A673 (cell line): ENCODE measurements around the gene GALNT11. TPM values are rescaled to one million over a fixed set of nuclear protein-coding genes. Genes with fewer than 3 reads are reported as not detected.

ENCODE experiments used
- BruUV-seq: library from RNA; stranded (reverse); fragments of 400-500 nt; replicated peaks from 2 replicates; lab custom pipeline; 2021; lab: Mats Ljungman, UMichigan
- CTCF ChIA-PET: fragments of 300-600 bp; sonication (Branson Sonifier 250); formaldehyde crosslinking; loops from one replicate; lab custom pipeline; 2022; ENCODE audit warnings: antibody characterized with exemption; lab: Charles Lee
- POLR2A ChIA-PET: fragments of 300-600 bp; sonication (Branson Sonifier 250); formaldehyde crosslinking; loops from one replicate; lab custom pipeline; 2022; ENCODE audit warnings: antibody characterized with exemption; ENCODE audit not compliant: low non-redundant PET; lab: Charles Lee
- DNase-seq: peaks from one replicate; pipeline ENCODE4 v3.0.0-alpha.2; 2015; ENCODE audit warnings: low spot score
- H3K27ac ChIP-seq: fragments of 200-600 bp; sonication (generic); 2 replicates; pipeline ENCODE4 v1.5.1; 2016; ENCODE audit warnings: mixed run types, low read depth, mild to moderate bottlenecking, mixed read lengths, antibody characterized with exemption, low read length; ENCODE audit not compliant: poor library complexity, severe bottlenecking
- H3K27me3 ChIP-seq: fragments of 200-600 bp; sonication (generic); replicated peaks from 2 replicates; pipeline ENCODE4 v1.6.1; 2017; ENCODE audit warnings: mixed run types, low read depth, mild to moderate bottlenecking, mixed read lengths, antibody characterized with exemption, low read length; ENCODE audit not compliant: insufficient read depth, poor library complexity
- H3K36me3 ChIP-seq: fragments of 200-600 bp; sonication (generic); 2 replicates; pipeline ENCODE4 v1.6.1; 2016; ENCODE audit warnings: mixed run types, mild to moderate bottlenecking, mixed read lengths, antibody characterized with exemption, low read length; ENCODE audit not compliant: insufficient read depth, poor library complexity, severe bottlenecking
- H3K4me1 ChIP-seq: fragments of 200-600 bp; sonication (generic); 2 replicates; pipeline ENCODE4 v1.6.1; 2017; ENCODE audit warnings: mixed run types, mild to moderate bottlenecking, mixed read lengths, antibody characterized with exemption, low read length; ENCODE audit not compliant: insufficient read depth, poor library complexity, severe bottlenecking
- H3K4me3 ChIP-seq: fragments of 200-600 bp; sonication (generic); 2 replicates; pipeline ENCODE4 v1.5.1; 2016; ENCODE audit warnings: low read depth, mixed run types, mild to moderate bottlenecking, mixed read lengths, low read length; ENCODE audit not compliant: poor library complexity, severe bottlenecking
- H3K9me3 ChIP-seq: fragments of 200-600 bp; sonication (generic); 2 replicates; pipeline ENCODE4 v1.6.1; 2016; ENCODE audit warnings: mixed run types, low read depth, mild to moderate bottlenecking, mixed read lengths, antibody characterized with exemption, low read length; ENCODE audit not compliant: poor library complexity, severe bottlenecking
- EZH2 ChIP-seq: fragments of 200-600 bp; sonication (generic); IDR thresholded peaks from 2 replicates; pipeline ENCODE4 v1.6.1; 2017; ENCODE audit warnings: borderline replicate concordance, low read depth, mild to moderate bottlenecking, mixed read lengths, antibody characterized with exemption, low read length; ENCODE audit not compliant: poor library complexity, severe bottlenecking
- intact Hi-C: fragments of 100-400 bp; cut with micrococcal nuclease; formaldehyde crosslinking; loops from one replicate; pipeline ENCODE4 v1.10.0; 2022; ENCODE audit not compliant: unreplicated experiment
- total RNA-seq: library from RNA; stranded (reverse); gene quantifications from 2 replicates; pipeline ENCODE4 v1.2.3, GENCODE V29; 2021
- TF ChIP-seq, protein P1 (sequence below): fragments of 300-800, 200-600 bp; sonication (generic); conservative IDR thresholded peaks from 2 replicates; pipeline ENCODE4 v1.5.1; 2017; ENCODE audit warnings: low read depth, mild to moderate bottlenecking, antibody characterized with exemption, low read length, moderate library complexity, mixed read lengths

Gene GALNT11
- total RNA-seq, 1 experiment from 2014 or later = 35.5 TPM

DNA sequence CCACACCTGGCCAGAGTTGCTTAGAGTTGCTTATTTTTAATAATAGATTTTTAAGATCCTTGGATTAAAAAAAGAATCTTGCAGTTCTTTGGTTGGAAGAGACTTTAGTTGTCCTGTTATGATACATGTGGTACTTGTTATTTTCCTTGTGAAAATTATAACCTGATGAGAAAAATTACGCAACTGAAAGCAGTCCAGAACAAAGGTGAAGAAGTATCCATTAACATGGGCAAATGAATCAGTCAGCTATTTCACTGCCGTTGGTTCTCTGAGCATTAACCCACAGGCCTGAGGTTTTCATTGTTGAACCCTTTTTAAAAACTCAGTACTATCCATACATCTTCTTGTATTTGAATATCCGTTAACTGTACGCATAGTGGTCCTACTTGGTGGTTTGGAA, 68.2 kb downstream of the GALNT11 start:
- intact Hi-C loops = no loop called here
- H3K36me3 ChIP-seq = no peaks in the 10 kb centered on the region
- H3K9me3 ChIP-seq = peaks cover 11% of the 10 kb centered on the region
- H3K4me3 ChIP-seq = no peak overlapping the region
- no TSS peak for BruUV-seq
- TF ChIP-seq EZH2 = no peak
- TF ChIP-seq, protein P1, sequence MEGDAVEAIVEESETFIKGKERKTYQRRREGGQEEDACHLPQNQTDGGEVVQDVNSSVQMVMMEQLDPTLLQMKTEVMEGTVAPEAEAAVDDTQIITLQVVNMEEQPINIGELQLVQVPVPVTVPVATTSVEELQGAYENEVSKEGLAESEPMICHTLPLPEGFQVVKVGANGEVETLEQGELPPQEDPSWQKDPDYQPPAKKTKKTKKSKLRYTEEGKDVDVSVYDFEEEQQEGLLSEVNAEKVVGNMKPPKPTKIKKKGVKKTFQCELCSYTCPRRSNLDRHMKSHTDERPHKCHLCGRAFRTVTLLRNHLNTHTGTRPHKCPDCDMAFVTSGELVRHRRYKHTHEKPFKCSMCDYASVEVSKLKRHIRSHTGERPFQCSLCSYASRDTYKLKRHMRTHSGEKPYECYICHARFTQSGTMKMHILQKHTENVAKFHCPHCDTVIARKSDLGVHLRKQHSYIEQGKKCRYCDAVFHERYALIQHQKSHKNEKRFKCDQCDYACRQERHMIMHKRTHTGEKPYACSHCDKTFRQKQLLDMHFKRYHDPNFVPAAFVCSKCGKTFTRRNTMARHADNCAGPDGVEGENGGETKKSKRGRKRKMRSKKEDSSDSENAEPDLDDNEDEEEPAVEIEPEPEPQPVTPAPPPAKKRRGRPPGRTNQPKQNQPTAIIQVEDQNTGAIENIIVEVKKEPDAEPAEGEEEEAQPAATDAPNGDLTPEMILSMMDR = no peak
- H3K4me1 ChIP-seq = no peaks in the 10 kb centered on the region
- POLR2A ChIA-PET = no interaction called here
- no peaks in the 10 kb centered on the region for H3K27me3 ChIP-seq
- CTCF ChIA-PET = interaction anchor here (0.6 kb wide), 1 partner anchor 23 kb away, joined by 3 read pairs; no protein-coding TSS in a partner anchor
- H3K27ac ChIP-seq = no peak overlapping the region
- no peak for DNase-seq

DNA sequence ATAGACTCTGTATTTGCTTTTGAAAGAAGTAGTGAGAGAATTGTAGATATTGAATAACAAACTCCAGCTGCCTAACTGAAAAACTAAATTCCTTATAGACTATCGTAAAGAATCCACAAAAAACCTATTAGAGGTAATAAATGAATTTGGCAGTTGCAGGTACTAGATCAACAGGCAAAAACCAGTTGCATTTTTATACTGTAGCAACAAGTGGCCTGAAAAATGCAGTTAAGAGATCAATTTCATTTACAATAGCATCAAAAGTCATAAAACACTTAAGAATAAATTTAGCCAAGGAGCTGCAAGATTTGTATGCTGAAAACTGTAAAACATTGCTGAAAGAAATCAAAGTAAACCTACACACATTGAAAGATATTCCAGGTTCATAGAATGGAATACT, 70.3 kb downstream of the GALNT11 start:
- no peaks in the 10 kb centered on the region for H3K27me3 ChIP-seq
- DNase-seq = no peak
- CTCF ChIA-PET = no interaction called here
- H3K27ac ChIP-seq = no peak overlapping the region
- no peak overlapping the region for H3K4me3 ChIP-seq
- POLR2A ChIA-PET = no interaction called here
- TF ChIP-seq EZH2 = no peak
- no peaks in the 10 kb centered on the region for H3K4me1 ChIP-seq
- H3K36me3 ChIP-seq = no peaks in the 10 kb centered on the region
- no TSS peak for BruUV-seq
- intact Hi-C loops = no loop called here
- no peaks in the 10 kb centered on the region for H3K9me3 ChIP-seq

DNA sequence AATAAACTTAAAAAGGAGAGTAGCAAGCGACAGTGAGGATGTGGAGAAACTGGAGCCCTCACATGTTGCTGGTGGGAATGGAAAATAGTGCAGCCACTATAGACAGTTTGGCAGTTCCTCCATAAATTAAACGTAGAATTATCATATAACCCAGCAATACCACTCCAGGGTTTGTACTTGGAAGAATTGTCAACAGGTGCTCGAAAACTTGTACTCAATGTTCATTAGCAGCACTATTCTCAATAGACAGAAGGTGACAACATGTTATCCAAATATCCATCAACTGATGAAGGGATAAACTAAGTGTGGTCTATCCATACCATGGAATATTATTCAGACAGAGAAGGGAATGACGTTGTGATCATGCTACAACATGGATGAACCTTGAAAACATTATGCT, 71.9 kb downstream of the GALNT11 start:
- intact Hi-C loops = no loop called here
- H3K9me3 ChIP-seq = no peaks in the 10 kb centered on the region
- no peaks in the 10 kb centered on the region for H3K4me1 ChIP-seq
- no TSS peak for BruUV-seq
- POLR2A ChIA-PET = no interaction called here
- CTCF ChIA-PET = no interaction called here
- H3K27me3 ChIP-seq = no peaks in the 10 kb centered on the region
- no peak for TF ChIP-seq EZH2
- TF ChIP-seq, protein P1 = no peak
- H3K27ac ChIP-seq = no peak overlapping the region
- DNase-seq = no peak
- no peak overlapping the region for H3K4me3 ChIP-seq
- no peaks in the 10 kb centered on the region for H3K36me3 ChIP-seq

DNA sequence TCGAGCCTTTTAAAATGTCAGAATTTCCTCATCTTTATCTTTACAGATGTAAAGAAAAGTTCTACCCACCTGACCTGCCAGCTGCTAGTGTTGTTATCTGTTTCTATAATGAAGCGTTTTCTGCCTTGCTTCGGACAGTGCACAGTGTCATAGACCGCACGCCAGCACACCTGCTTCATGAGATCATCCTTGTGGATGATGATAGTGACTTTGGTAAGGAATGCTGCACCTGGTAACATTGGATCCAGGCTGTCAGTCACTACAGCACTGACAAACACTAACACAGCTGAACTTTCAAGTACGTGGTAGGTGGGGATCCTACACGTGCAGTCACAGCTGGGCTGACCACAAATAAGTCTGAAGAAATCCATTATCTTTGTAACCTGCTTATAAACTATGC, 77.6 kb downstream of the GALNT11 start:
- Histone ChIP-seq H3K27me3 (no peaks in the 10 kb centered on the region), H3K4me3 (no peak overlapping the region), H3K4me1 (no peaks in the 10 kb centered on the region), H3K9me3 (no peaks in the 10 kb centered on the region), H3K36me3 (peaks cover 13% of the 10 kb centered on the region), H3K27ac (no peak overlapping the region)
- no peak for DNase-seq
- no peak for TF ChIP-seq EZH2
- TF ChIP-seq, protein P1 = no peak
- no TSS peak for BruUV-seq
- CTCF ChIA-PET = no interaction called here
- intact Hi-C loops = no loop called here
- POLR2A ChIA-PET = no interaction called here
